GM18868 (cell line): ENCODE results near the gene PRMT7.

Source experiments
- ATAC-seq: cut with Tn5 transposase; IDR thresholded peaks from one replicate; pipeline ENCODE4 v1.9.1; 2021; ENCODE audit warnings: mild to moderate bottlenecking, moderate library complexity; ENCODE audit not compliant: unreplicated experiment

Gene PRMT7

GRCh38 chr16:68387301-68387700, 76.5 kb downstream of the PRMT7 start:
- no peak for ATAC-seq

GRCh38 chr16:68388124-68388523, 77.3 kb downstream of the PRMT7 start:
- ATAC-seq = no peak

- no peak for ATAC-seq
Observed at GRCh38 chr16:68389006-68389405, 78.2 kb downstream of the PRMT7 start.

- ATAC-seq = no peak
Observed at GRCh38 chr16:68389750-68390371, 79.0 kb downstream of the PRMT7 start.

GRCh38 chr16:68393333-68393732, 82.5 kb downstream of the PRMT7 start:
- no peak for ATAC-seq

- no peak for ATAC-seq
Observed at GRCh38 chr16:68395167-68395786, 84.5 kb downstream of the PRMT7 start.

GRCh38 chr16:68395815-68396214, 85.0 kb downstream of the PRMT7 start:
- ATAC-seq = no peak

GRCh38 chr16:68396481-68396880, 85.7 kb downstream of the PRMT7 start:
- ATAC-seq = no peak

GRCh38 chr16:68397710-68398201, 86.9 kb downstream of the PRMT7 start:
- ATAC-seq = no peak

GRCh38 chr16:68399456-68399855, 88.6 kb downstream of the PRMT7 start:
- no peak for ATAC-seq

GRCh38 chr16:68400083-68400923, 89.5 kb downstream of the PRMT7 start:
- no peak for ATAC-seq

GRCh38 chr16:68400924-68401460, 90.2 kb downstream of the PRMT7 start:
- no peak for ATAC-seq

GRCh38 chr16:68401871-68402747, 91.3 kb downstream of the PRMT7 start:
- no peak for ATAC-seq

GRCh38 chr16:68402748-68403040, 91.9 kb downstream of the PRMT7 start:
- no peak for ATAC-seq

- ATAC-seq = no peak
Observed at GRCh38 chr16:68403177-68403576, 92.4 kb downstream of the PRMT7 start.

GRCh38 chr16:68403704-68404103, 92.9 kb downstream of the PRMT7 start:
- ATAC-seq = no peak

- no peak for ATAC-seq
Observed at GRCh38 chr16:68404736-68405345, 94.0 kb downstream of the PRMT7 start.

GRCh38 chr16:68406458-68407152, 95.8 kb downstream of the PRMT7 start:
- no peak for ATAC-seq
